Kidney (tissue), 14 donors: ENCODE measurements around the gene SPC24. TPM values are rescaled to one million over a fixed set of nuclear protein-coding genes. Genes with fewer than 3 reads are reported as not detected.

ENCODE experiments used
- DNase-seq, 5 donors: peaks; one replicate each; pipeline ENCODE4 v3.0.0-alpha.2; 2013 to 2020
- FAIRE-seq: peaks from 2 replicates; lab custom pipeline; 2012; peaks lifted over from hg19 to GRCh38; lab: Jason Lieb, UNC
- H3K27ac ChIP-seq, 2 donors: one replicate each; pipeline ENCODE4 v1.7.0; 2013; ENCODE audit warnings: low read depth in 2 of 2, low read length in 2 of 2, inconsistent platforms in 1 of 2
- H3K27me3 ChIP-seq: one replicate; pipeline ENCODE4 v1.7.1; 2013; ENCODE audit warnings: low read length, inconsistent platforms; ENCODE audit not compliant: control insufficient read depth, insufficient read depth
- H3K36me3 ChIP-seq, 3 donors: one replicate each; pipeline versions ENCODE4 v1.7.0 to v1.7.1; 2013; ENCODE audit warnings: low read length in 3 of 3, control low read depth in 1 of 3, inconsistent platforms in 1 of 3; ENCODE audit not compliant: insufficient read depth in 3 of 3, control insufficient read depth in 2 of 3
- H3K4me1 ChIP-seq, 3 donors: one replicate each; pipeline versions ENCODE4 v1.7.0 to v1.7.1; 2013; ENCODE audit warnings: low read length in 3 of 3, inconsistent platforms in 1 of 3, low read depth in 1 of 3; ENCODE audit not compliant: control insufficient read depth in 2 of 3, insufficient read depth in 2 of 3
- H3K4me3 ChIP-seq, 3 donors: one replicate each; pipeline versions ENCODE4 v1.7.0 to v1.8.1; 2013; ENCODE audit warnings: low read length in 3 of 3, control low read depth in 1 of 3, inconsistent platforms in 1 of 3
- H3K9ac ChIP-seq, 3 donors: one replicate each; pipeline versions ENCODE4 v1.7.0 to v1.7.1; 2013; ENCODE audit warnings: low read length in 3 of 3, control low read depth in 1 of 3, inconsistent platforms in 1 of 3
- H3K9me3 ChIP-seq, 3 donors: one replicate each; pipeline versions ENCODE4 v1.7.0 to v1.7.1; 2013; ENCODE audit warnings: low read length in 3 of 3, control low read depth in 1 of 3, inconsistent platforms in 1 of 3; ENCODE audit not compliant: control insufficient read depth in 2 of 3, insufficient read depth in 1 of 3
- CTCF ChIP-seq: IDR thresholded peaks from 3 replicates; pipeline ENCODE4 v1.5.1; 2012; ENCODE audit warnings: mild to moderate bottlenecking, moderate library complexity, borderline replicate concordance; ENCODE audit not compliant: insufficient read depth; ENCODE audit errors: extremely low read depth
- intact Hi-C: fragments of 100-400 bp; cut with DNase I; formaldehyde crosslinking; loops from one replicate; pipeline ENCODE4 v1.11.1; 2022
- polyA plus RNA-seq: library from polyadenylated mRNA; stranded (reverse); fragments of 350-450 nt; fragmentation: Illumina TruSeq; extraction: RNeasy Lipid Tissue Mini Kit (QIAGEN cat#74804); gene quantifications from one replicate; pipeline ENCODE4 v1.2.3, GENCODE V29; 2014; ENCODE audit warnings: low read depth, low replicate concordance; ENCODE audit not compliant: insufficient read depth
- total RNA-seq: library from RNA; stranded (reverse); fragmentation: NEBNext Ultra II Directional; extraction: Animal tissue kit (Norgen Biotek cat#: 25700); gene quantifications from one replicate; pipeline ENCODE4 v1.2.1, GENCODE V29; 2021
- donor health status: control.
- donor health status: control.
- donor health status: control.
- donor health status: control.
- donor health status: control.
- donor health status: DM: yes; HTN: yes; CAD: no.
- donor health status: Normal renal cell carcinoma (clear cell type).

SPC24 gene
- total and polyA plus RNA-seq, 2 donors from 2014 or later, result 0.65 to 1.7 TPM

DNA sequence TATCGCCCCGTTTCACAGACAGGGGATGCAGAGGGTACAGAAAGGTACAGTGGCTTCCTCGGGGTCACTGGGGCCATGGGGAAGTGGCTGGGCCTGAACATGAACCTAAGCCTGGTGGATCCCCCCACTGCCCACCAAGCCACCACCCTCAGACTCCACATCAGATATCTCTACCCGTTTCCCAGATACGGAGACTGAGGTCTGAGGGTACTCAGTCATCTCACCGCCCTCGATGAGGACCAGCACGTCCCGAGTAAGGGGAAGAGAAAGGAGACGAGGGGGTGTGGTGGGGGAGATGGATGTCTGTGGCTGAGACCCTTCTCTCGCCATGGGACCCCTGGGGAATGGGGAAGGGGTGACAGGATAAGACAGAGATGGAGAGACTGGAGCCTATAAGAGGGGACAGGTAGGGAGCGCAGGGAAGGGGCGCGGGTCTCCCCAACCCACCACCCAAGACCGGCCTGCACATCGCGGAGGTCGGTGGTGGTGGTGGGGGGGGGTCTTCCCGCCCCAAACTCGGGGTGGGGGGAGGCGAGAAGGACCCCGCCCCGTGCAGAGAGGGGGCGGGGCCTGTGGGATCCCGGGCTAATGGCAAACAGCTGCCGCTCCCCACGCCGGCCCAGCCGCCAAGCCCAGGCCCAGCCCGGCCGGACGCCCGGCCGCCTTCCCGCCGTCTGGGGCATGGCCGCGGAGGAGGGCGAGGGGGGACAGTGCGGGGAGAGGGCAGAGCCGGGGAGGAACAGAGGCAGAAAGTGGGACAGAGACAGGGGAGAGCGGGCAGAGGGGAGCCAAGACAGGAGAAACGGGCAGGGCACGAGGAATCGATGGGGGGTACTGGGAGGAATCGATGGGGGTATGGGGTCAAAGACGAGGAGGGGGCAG lies 41.1 kb upstream of the SPC24 start:
- Histone ChIP-seq H3K36me3 (peaks cover 2 to 12% (median 7%) of the 10 kb centered on the region in 3 donors), H3K4me1 (peaks cover 2 to 23% (median 11%) of the 10 kb centered on the region in 3 donors), H3K27me3 (no peaks in the 10 kb centered on the region), H3K4me3 (peak overlapping the region; percentile 88 to 91 (median 90)), H3K9ac (peak overlapping the region; percentile 55 to 87 (median 71)), H3K27ac (peak overlapping the region; percentile 59 to 85), H3K9me3 (no peaks in the 10 kb centered on the region)
- peak; percentile 43 to 88 (median 72) for DNase-seq
- intact Hi-C loops, result no loop called here
- FAIRE-seq, result no peak
- TF ChIP-seq CTCF, result no peak

GRCh38 chr19:11195681-11196080 lies 40.1 kb upstream of the SPC24 start:
- no peak for FAIRE-seq
- intact Hi-C loops, result no loop called here
- Histone ChIP-seq H3K9me3 (no peaks in the 10 kb centered on the region), H3K9ac (no peak overlapping the region), H3K36me3 (peaks cover 2 to 12% (median 7%) of the 10 kb centered on the region in 3 donors), H3K27me3 (no peaks in the 10 kb centered on the region), H3K4me3 (peak overlapping the region; percentile 16 to 42 (median 24)), H3K4me1 (peaks cover 2 to 23% (median 11%) of the 10 kb centered on the region in 3 donors), H3K27ac (peak overlapping the region in 1 of 2 donors; percentile 65)
- no peak for TF ChIP-seq CTCF
- DNase-seq, result no peak

DNA sequence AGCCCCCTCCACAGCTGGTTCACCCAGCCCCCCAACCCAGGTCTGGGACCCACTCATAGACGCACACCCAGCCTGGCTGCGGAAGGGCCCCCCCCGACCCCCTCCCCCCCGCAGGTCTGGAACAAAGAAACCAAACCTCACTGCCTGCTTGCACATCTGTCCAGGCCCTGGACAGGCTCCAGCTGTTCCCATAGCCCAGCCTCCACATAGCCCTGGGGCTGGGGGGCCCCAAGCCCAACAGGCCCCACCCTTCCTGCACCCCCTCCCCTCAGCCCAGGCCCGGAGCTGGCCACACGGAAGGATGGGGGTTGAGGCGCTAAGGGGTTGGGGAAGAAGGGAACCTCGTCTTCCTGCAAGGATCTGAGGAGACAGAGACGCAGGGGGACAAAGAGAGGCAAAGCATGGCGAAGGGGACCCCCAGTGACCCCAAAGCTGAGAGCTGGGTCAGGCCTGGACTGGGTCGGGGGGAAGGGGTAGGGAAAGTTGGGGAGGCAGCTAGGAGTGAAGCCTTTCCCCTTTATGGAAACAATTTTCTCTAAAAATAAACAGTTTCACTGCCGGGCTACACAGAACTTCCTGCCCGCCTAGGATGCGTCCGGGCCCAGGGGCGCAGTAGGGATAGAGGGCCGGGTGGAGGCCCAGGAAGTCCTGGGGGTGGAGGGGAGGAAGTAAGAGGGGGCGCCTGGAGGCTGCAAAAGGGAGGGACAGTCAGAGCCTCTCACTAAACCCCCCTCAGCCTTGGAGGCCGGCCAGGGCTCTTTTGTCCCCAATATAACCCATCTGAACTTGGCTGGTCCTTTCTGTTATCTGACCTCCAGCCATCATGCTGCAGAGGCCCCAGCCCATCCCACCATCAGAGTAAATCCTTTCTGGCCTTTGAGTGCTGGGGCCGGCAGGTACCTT lies 39.3 kb upstream of the SPC24 start:
- intact Hi-C loops, result no loop called here
- H3K27me3 ChIP-seq, result no peaks in the 10 kb centered on the region
- peak overlapping the region in 1 of 3 donors; percentile 32 for H3K9ac ChIP-seq
- peak overlapping the region; percentile 16 to 42 (median 41) for H3K4me3 ChIP-seq
- H3K9me3 ChIP-seq, result no peaks in the 10 kb centered on the region
- FAIRE-seq (no peak), DNase-seq (peak; percentile 61 to 92 (median 76))
- TF ChIP-seq CTCF, result no peak
- H3K27ac ChIP-seq, result peak overlapping the region in 1 of 2 donors; percentile 65
- peaks cover 2 to 27% (median 11%) of the 10 kb centered on the region in 3 donors for H3K4me1 ChIP-seq
- peaks cover 2 to 15% (median 10%) of the 10 kb centered on the region in 3 donors for H3K36me3 ChIP-seq
